WERI-Rb-1 (cell line): ENCODE measurements around the gene ERP44.
"Not testable (repeated sequence)": the region's sequence is repeated elsewhere in the genome, so short reads cannot be mapped to it uniquely, and the experiment has no call there.

ENCODE experiments used
- DNase-seq: peaks from one replicate; pipeline ENCODE4 v3.0.0-alpha.2; 2020
- H3K27ac ChIP-seq: fragments of 250-450 bp; sonication (Bioruptor Pico); 2 replicates; pipeline ENCODE4 v1.5.1; 2020; ENCODE audit warnings: mild to moderate bottlenecking, moderate library complexity
- H3K27me3 ChIP-seq: fragments of 250-450 bp; sonication (Bioruptor Pico); 2 replicates; pipeline ENCODE4 v1.5.1; 2021; ENCODE audit warnings: mild to moderate bottlenecking, low read depth, moderate library complexity; ENCODE audit not compliant: insufficient read depth, severe bottlenecking
- H3K36me3 ChIP-seq: fragments of 250-450 bp; sonication (Bioruptor Pico); 2 replicates; pipeline ENCODE4 v1.5.1; 2020; ENCODE audit warnings: mild to moderate bottlenecking, moderate library complexity
- H3K4me3 ChIP-seq: 2 replicates; pipeline ENCODE4 v1.5.1; 2011; ENCODE audit warnings: low read depth, mild to moderate bottlenecking, control low read depth, low read length
- H3K9me3 ChIP-seq: fragments of 250-450 bp; sonication (Bioruptor Pico); 2 replicates; pipeline ENCODE4 v1.5.1; 2021; ENCODE audit warnings: mild to moderate bottlenecking, moderate library complexity; ENCODE audit not compliant: severe bottlenecking
- TF ChIP-seq, protein P1 (sequence below): IDR thresholded peaks from 2 replicates; pipeline ENCODE4 v1.5.1; 2011; ENCODE audit warnings: low read depth, mild to moderate bottlenecking, control low read depth, inconsistent platforms, low read length

ERP44 gene

GRCh38 chr9:100070104-100071041 lies 28.4 kb downstream of the ERP44 start:
- TF ChIP-seq, protein P1, sequence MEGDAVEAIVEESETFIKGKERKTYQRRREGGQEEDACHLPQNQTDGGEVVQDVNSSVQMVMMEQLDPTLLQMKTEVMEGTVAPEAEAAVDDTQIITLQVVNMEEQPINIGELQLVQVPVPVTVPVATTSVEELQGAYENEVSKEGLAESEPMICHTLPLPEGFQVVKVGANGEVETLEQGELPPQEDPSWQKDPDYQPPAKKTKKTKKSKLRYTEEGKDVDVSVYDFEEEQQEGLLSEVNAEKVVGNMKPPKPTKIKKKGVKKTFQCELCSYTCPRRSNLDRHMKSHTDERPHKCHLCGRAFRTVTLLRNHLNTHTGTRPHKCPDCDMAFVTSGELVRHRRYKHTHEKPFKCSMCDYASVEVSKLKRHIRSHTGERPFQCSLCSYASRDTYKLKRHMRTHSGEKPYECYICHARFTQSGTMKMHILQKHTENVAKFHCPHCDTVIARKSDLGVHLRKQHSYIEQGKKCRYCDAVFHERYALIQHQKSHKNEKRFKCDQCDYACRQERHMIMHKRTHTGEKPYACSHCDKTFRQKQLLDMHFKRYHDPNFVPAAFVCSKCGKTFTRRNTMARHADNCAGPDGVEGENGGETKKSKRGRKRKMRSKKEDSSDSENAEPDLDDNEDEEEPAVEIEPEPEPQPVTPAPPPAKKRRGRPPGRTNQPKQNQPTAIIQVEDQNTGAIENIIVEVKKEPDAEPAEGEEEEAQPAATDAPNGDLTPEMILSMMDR = no peak
- no peak for DNase-seq
- H3K27ac ChIP-seq = no peak overlapping the region
- H3K4me3 ChIP-seq = no peak overlapping the region
- no peaks in the 10 kb centered on the region for H3K27me3 ChIP-seq
- no peaks in the 10 kb centered on the region for H3K36me3 ChIP-seq
- H3K9me3 ChIP-seq = peaks cover 3% of the 10 kb centered on the region

- DNase-seq, H3K27me3 ChIP-seq, H3K27ac ChIP-seq, H3K36me3 ChIP-seq, H3K4me3 ChIP-seq, H3K9me3 ChIP-seq: not testable (repeated sequence)
Observed at GRCh38 chr9:100069068-100069467, 29.7 kb downstream of the ERP44 start.

GRCh38 chr9:100067990-100068389 lies 30.8 kb downstream of the ERP44 start:
- not testable (repeated sequence) for H3K4me3 ChIP-seq, H3K36me3 ChIP-seq, H3K27me3 ChIP-seq, H3K27ac ChIP-seq, H3K9me3 ChIP-seq, DNase-seq

DNA sequence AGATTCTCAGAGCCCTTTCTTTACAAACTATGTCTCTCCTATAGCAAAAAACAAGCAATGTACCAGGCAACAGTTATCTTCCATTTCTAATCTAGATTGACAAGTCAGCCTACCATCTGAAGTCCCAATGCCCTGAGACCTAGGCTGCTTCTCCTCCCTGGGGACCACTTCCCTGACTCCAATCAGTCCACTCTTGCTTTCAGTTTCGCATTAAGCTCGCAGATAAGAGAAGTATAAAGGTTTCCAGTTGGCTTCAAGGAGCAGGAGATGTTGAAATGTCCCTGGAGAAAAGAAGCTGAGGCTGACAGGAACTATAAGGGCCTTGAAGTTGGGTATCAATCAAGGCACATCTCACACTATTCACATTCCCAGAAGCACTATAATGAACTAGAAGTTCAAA lies 32.3 kb downstream of the ERP44 start:
- Histone ChIP-seq H3K27ac (no peak overlapping the region), H3K27me3 (no peaks in the 10 kb centered on the region), H3K4me3 (no peak overlapping the region), H3K9me3 (peaks cover 3% of the 10 kb centered on the region), H3K36me3 (no peaks in the 10 kb centered on the region)
- TF ChIP-seq, protein P1 = no peak
- no peak for DNase-seq

GRCh38 chr9:100064872-100065581 lies 33.8 kb downstream of the ERP44 start:
- no peaks in the 10 kb centered on the region for H3K36me3 ChIP-seq
- H3K9me3 ChIP-seq = peaks cover 3% of the 10 kb centered on the region
- no peak for DNase-seq
- no peak overlapping the region for H3K4me3 ChIP-seq
- TF ChIP-seq, protein P1 = no peak
- H3K27ac ChIP-seq = no peak overlapping the region
- H3K27me3 ChIP-seq = no peaks in the 10 kb centered on the region

- Histone ChIP-seq H3K9me3 (peaks cover 3% of the 10 kb centered on the region), H3K27me3 (no peaks in the 10 kb centered on the region), H3K36me3 (peaks cover 7% of the 10 kb centered on the region), H3K27ac (no peak overlapping the region), H3K4me3 (no peak overlapping the region)
- no peak for DNase-seq
- TF ChIP-seq, protein P1 = no peak
Observed at GRCh38 chr9:100063185-100063584, 35.6 kb downstream of the ERP44 start.

DNA sequence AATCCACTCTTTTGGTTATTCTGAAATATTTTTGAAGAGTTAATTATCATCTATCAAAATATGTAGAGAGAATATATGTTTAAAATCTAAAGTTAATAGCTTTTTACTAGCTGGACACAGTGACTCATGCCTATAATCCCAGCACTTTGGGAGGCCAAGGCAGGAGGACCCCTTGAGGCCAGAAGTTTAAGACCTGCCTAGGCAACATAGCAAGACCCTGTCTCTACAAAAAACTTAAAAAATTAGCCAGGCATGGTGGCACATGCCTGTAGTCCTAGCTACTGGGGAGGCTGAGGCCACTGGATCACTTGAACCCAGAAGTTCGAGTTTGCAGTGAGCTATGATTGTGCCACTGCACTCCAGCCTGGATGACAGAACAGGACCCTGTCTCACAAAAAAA lies 36.1 kb downstream of the ERP44 start:
- not testable (repeated sequence) for H3K27me3 ChIP-seq, H3K9me3 ChIP-seq, H3K27ac ChIP-seq, H3K4me3 ChIP-seq, H3K36me3 ChIP-seq, DNase-seq
